OCI-LY1 (cell line): Measurements from ENCODE around the gene ARL8B.

Experiments used
- EZH2 ChIP-seq: fragments of 200-600 bp; sonication (generic), shearing (Covaris generic); IDR thresholded peaks from 2 replicates; pipeline ENCODE4 v1.8.0; 2017; ENCODE audit warnings: borderline replicate concordance, mixed run types, mild to moderate bottlenecking, antibody characterized with exemption, low read length, moderate library complexity, mixed read lengths
- TF ChIP-seq, protein P1 (sequence below): fragments of 200-600 bp; sonication (generic), shearing (Covaris generic); IDR thresholded peaks from 2 replicates; pipeline ENCODE4 v1.5.1; 2017; ENCODE audit warnings: mild to moderate bottlenecking, antibody characterized with exemption, low read length, moderate library complexity, mixed read lengths

DNA sequence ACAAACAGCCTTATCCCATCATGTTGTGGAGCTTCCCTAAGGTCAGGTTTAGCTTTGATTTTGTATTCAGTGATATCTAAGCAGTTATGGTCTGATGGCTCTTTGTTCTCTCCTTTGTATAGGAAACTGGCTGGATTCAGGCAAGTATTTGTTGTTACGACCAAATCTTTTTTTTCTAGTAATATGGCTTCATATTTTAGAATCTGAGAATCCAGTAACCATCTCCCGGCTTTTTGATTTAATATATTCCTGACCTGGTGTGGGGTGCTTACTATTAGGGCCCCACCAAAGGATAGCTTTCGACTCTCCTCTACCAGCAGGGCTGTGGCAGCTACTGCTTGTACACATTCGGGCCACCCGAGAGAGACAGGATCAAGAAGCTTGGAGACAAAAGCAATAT is 23.0 kb downstream of the ARL8B start:
- TF ChIP-seq, protein P1, sequence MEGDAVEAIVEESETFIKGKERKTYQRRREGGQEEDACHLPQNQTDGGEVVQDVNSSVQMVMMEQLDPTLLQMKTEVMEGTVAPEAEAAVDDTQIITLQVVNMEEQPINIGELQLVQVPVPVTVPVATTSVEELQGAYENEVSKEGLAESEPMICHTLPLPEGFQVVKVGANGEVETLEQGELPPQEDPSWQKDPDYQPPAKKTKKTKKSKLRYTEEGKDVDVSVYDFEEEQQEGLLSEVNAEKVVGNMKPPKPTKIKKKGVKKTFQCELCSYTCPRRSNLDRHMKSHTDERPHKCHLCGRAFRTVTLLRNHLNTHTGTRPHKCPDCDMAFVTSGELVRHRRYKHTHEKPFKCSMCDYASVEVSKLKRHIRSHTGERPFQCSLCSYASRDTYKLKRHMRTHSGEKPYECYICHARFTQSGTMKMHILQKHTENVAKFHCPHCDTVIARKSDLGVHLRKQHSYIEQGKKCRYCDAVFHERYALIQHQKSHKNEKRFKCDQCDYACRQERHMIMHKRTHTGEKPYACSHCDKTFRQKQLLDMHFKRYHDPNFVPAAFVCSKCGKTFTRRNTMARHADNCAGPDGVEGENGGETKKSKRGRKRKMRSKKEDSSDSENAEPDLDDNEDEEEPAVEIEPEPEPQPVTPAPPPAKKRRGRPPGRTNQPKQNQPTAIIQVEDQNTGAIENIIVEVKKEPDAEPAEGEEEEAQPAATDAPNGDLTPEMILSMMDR: no peak
- no peak for TF ChIP-seq EZH2
